GM20000 (cell line): ENCODE results near the gene PYHIN1.
A peak's percentile ranks its signal among the peaks of the same experiment; 100 is the strongest.

Experiments used
- DNase-seq: peaks from one replicate; pipeline ENCODE4 v3.0.0; 2012; ENCODE audit warnings: low spot score
- TF ChIP-seq, protein P1 (sequence below): IDR thresholded peaks from 2 replicates; pipeline ENCODE4 v1.5.1; 2012; ENCODE audit warnings: mild to moderate bottlenecking, control low read depth; ENCODE audit errors: extremely low read depth, missing control alignments

PYHIN1 gene

GRCh38 chr1:158951956-158952355, 20.6 kb downstream of the PYHIN1 start:
- peak; percentile 25 for DNase-seq
- TF ChIP-seq, protein P1, sequence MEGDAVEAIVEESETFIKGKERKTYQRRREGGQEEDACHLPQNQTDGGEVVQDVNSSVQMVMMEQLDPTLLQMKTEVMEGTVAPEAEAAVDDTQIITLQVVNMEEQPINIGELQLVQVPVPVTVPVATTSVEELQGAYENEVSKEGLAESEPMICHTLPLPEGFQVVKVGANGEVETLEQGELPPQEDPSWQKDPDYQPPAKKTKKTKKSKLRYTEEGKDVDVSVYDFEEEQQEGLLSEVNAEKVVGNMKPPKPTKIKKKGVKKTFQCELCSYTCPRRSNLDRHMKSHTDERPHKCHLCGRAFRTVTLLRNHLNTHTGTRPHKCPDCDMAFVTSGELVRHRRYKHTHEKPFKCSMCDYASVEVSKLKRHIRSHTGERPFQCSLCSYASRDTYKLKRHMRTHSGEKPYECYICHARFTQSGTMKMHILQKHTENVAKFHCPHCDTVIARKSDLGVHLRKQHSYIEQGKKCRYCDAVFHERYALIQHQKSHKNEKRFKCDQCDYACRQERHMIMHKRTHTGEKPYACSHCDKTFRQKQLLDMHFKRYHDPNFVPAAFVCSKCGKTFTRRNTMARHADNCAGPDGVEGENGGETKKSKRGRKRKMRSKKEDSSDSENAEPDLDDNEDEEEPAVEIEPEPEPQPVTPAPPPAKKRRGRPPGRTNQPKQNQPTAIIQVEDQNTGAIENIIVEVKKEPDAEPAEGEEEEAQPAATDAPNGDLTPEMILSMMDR: no peak

GRCh38 chr1:158952416-158952815, 21.1 kb downstream of the PYHIN1 start:
- DNase-seq: no peak
- TF ChIP-seq, protein P1: no peak

GRCh38 chr1:158961178-158961577, 29.8 kb downstream of the PYHIN1 start:
- TF ChIP-seq, protein P1: no peak
- no peak for DNase-seq

DNA sequence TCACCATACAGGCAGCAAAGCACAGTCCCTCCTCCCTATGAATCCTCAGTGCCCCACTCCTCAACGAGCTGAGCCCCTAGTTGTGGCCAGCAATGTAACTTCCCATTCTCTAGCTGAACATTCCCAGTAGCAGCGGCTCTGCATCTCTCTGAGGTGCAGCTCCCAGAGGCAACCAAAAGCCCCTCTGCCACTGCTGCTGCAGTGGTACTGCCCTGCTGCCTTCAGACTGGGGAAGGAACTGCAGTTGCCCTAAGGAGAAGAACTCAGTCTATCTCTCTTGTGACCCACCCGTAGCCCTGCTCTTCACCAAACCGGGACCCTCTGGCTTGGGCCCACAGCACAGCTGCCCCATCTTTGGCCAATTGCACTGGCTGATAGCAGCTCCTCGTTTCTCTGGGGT, 31.6 kb downstream of the PYHIN1 start:
- TF ChIP-seq, protein P1: no peak
- no peak for DNase-seq

- DNase-seq: no peak
- TF ChIP-seq, protein P1: no peak
Measured at GRCh38 chr1:158969166-158969565, 37.8 kb downstream of the PYHIN1 start.

- no peak for DNase-seq
- TF ChIP-seq, protein P1: no peak
Measured at GRCh38 chr1:158969855-158970254, 38.5 kb downstream of the PYHIN1 start.

DNA sequence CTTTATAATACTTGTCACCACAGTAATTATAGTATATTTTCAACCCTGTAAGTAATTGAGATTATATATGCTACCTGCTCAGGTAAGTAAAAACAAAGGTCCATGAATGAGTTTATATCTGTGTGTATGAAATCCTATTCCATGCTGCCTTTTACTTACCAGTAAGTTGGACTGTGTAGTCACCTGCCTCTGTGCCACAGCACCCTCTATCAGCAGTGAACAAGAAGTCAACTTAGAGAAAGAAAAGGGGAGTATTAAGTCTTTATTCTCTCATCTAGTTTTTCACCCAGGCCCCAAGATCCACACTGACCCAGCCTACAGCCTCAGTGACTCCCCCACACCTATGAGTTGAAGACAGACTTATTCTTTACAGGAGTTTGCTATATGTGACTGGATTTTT, 41.5 kb downstream of the PYHIN1 start:
- DNase-seq: no peak
- TF ChIP-seq, protein P1: peak; percentile 17
